ENCODE results near the gene SLC6A1.

SLC6A1 gene

DNA sequence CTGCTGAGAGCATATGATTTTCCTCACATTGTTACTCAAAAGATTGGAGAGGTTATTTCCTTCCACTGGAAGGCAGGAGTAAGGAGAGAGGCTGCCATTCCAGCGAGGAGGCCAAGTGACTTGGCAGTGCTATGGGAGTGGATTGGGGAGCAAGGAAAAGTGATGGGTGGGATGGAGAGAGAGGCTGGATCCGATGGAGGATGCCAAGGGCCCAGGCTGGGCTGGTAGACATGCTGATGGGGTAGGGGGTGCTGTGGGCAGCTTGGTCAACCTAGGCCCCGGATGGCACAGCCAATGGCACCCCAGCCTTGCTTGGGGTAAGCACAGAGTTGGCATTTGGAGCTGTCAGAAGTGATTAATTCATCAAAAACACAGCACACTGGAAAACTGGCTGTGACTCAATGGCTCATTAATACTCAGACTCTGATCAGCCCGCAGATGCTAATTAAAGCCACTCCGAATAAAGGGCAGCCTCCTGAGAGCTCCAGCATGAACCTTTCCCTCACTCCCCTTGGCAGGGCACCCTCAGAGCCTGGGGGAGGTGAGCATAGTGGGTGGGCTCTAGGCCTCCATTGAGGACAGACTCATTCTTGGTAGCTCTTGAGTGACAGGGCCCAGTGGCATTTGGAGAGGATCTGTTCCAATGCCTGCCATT lies 22.1 kb upstream of the SLC6A1 start:
- Histone ChIP-seq H3K4me3 (ENCODE audit: low read length in 2 of 2) (no peak overlapping the region), H3K36me3 (ENCODE audit: control insufficient read depth in 2 of 2, insufficient read depth in 2 of 2, low read length in 2 of 2) (no peaks in the 10 kb centered on the region), H3K27me3 (ENCODE audit: control insufficient read depth in 2 of 2, insufficient read depth in 2 of 2, low read length in 2 of 2) (peaks cover 0 to 4% of the 10 kb centered on the region in 2 donors), H3K9me3 (ENCODE audit: control insufficient read depth in 2 of 2, low read length in 2 of 2) (no peaks in the 10 kb centered on the region), H3K27ac (ENCODE audit: low read depth in 2 of 2, low read length in 2 of 2) (no peak overlapping the region), H3K9ac (ENCODE audit: low read depth in 1 of 2, low read length in 2 of 2) (no peak overlapping the region), H3K4me1 (ENCODE audit: control insufficient read depth in 2 of 2, insufficient read depth in 2 of 2, low read length in 2 of 2) (no peaks in the 10 kb centered on the region)

GRCh38 chr3:10972072-10972782 lies 20.3 kb upstream of the SLC6A1 start:
- Histone ChIP-seq H3K27ac (ENCODE audit: low read depth in 2 of 2, low read length in 2 of 2) (no peak overlapping the region), H3K4me1 (ENCODE audit: control insufficient read depth in 2 of 2, insufficient read depth in 2 of 2, low read length in 2 of 2) (no peaks in the 10 kb centered on the region), H3K27me3 (ENCODE audit: control insufficient read depth in 2 of 2, insufficient read depth in 2 of 2, low read length in 2 of 2) (peaks cover 0 to 4% of the 10 kb centered on the region in 2 donors)

GRCh38 chr3:10973046-10973595 lies 19.4 kb upstream of the SLC6A1 start:
- no peak overlapping the region for H3K9ac ChIP-seq (ENCODE audit: low read depth in 1 of 2, low read length in 2 of 2)
- H3K27ac ChIP-seq (ENCODE audit: low read depth in 2 of 2, low read length in 2 of 2): no peak overlapping the region
- H3K4me3 ChIP-seq (ENCODE audit: low read length in 2 of 2): no peak overlapping the region
- no peaks in the 10 kb centered on the region for H3K4me1 ChIP-seq (ENCODE audit: control insufficient read depth in 2 of 2, insufficient read depth in 2 of 2, low read length in 2 of 2)
- no peaks in the 10 kb centered on the region for H3K36me3 ChIP-seq (ENCODE audit: control insufficient read depth in 2 of 2, insufficient read depth in 2 of 2, low read length in 2 of 2)
- no peaks in the 10 kb centered on the region for H3K9me3 ChIP-seq (ENCODE audit: control insufficient read depth in 2 of 2, low read length in 2 of 2)
- peaks cover 0 to 4% of the 10 kb centered on the region in 2 donors for H3K27me3 ChIP-seq (ENCODE audit: control insufficient read depth in 2 of 2, insufficient read depth in 2 of 2, low read length in 2 of 2)

More at GRCh38 chr3:10972072-10972782, 20.3 kb upstream of the SLC6A1 start:
- no peaks in the 10 kb centered on the region for H3K9me3 ChIP-seq (ENCODE audit: control insufficient read depth in 2 of 2, low read length in 2 of 2)
- no peaks in the 10 kb centered on the region for H3K36me3 ChIP-seq (ENCODE audit: control insufficient read depth in 2 of 2, insufficient read depth in 2 of 2, low read length in 2 of 2)
- no peak overlapping the region for H3K4me3 ChIP-seq (ENCODE audit: low read length in 2 of 2)
- H3K9ac ChIP-seq (ENCODE audit: low read depth in 1 of 2, low read length in 2 of 2): no peak overlapping the region

DNA sequence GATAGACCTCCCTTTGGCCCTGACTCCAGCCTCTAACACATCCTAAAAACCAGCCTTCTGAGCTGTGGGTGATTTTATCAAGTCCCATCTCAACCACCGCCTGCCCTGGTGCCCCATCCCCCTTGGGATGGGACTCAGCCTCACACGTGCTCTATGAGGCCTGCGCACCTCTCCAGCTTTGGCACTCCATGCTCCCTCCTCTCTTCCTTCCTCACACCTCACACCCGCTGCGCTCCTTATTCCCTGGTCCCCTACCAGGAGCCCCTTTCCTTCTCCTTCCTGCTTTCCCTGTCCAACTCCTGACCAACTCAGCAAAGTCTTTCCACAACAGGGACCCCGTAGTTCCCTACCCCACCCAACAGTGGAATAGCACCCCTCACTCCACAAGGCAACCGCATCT lies 18.4 kb upstream of the SLC6A1 start:
- Histone ChIP-seq H3K27ac (ENCODE audit: low read depth in 2 of 2, low read length in 2 of 2) (no peak overlapping the region), H3K9me3 (ENCODE audit: control insufficient read depth in 2 of 2, low read length in 2 of 2) (no peaks in the 10 kb centered on the region), H3K4me1 (ENCODE audit: control insufficient read depth in 2 of 2, insufficient read depth in 2 of 2, low read length in 2 of 2) (no peaks in the 10 kb centered on the region), H3K36me3 (ENCODE audit: control insufficient read depth in 2 of 2, insufficient read depth in 2 of 2, low read length in 2 of 2) (no peaks in the 10 kb centered on the region), H3K4me3 (ENCODE audit: low read length in 2 of 2) (no peak overlapping the region), H3K9ac (ENCODE audit: low read depth in 1 of 2, low read length in 2 of 2) (no peak overlapping the region), H3K27me3 (ENCODE audit: control insufficient read depth in 2 of 2, insufficient read depth in 2 of 2, low read length in 2 of 2) (peaks cover 0 to 4% of the 10 kb centered on the region in 2 donors)

- no peaks in the 10 kb centered on the region for H3K4me1 ChIP-seq (ENCODE audit: control insufficient read depth in 2 of 2, insufficient read depth in 2 of 2, low read length in 2 of 2)
- no peak overlapping the region for H3K9ac ChIP-seq (ENCODE audit: low read depth in 1 of 2, low read length in 2 of 2)
- H3K27me3 ChIP-seq (ENCODE audit: control insufficient read depth in 2 of 2, insufficient read depth in 2 of 2, low read length in 2 of 2): peaks cover 2 to 4% of the 10 kb centered on the region in 2 donors
- no peaks in the 10 kb centered on the region for H3K36me3 ChIP-seq (ENCODE audit: control insufficient read depth in 2 of 2, insufficient read depth in 2 of 2, low read length in 2 of 2)
- no peak overlapping the region for H3K4me3 ChIP-seq (ENCODE audit: low read length in 2 of 2)
- no peaks in the 10 kb centered on the region for H3K9me3 ChIP-seq (ENCODE audit: control insufficient read depth in 2 of 2, low read length in 2 of 2)
- H3K27ac ChIP-seq (ENCODE audit: low read depth in 2 of 2, low read length in 2 of 2): no peak overlapping the region
These were observed 17.7 kb upstream of the SLC6A1 start for GRCh38 chr3:10974746-10975375.

- Histone ChIP-seq H3K36me3 (ENCODE audit: control insufficient read depth in 2 of 2, insufficient read depth in 2 of 2, low read length in 2 of 2) (no peaks in the 10 kb centered on the region), H3K27ac (ENCODE audit: low read depth in 2 of 2, low read length in 2 of 2) (no peak overlapping the region), H3K4me1 (ENCODE audit: control insufficient read depth in 2 of 2, insufficient read depth in 2 of 2, low read length in 2 of 2) (no peaks in the 10 kb centered on the region), H3K9me3 (ENCODE audit: control insufficient read depth in 2 of 2, low read length in 2 of 2) (no peaks in the 10 kb centered on the region), H3K9ac (ENCODE audit: low read depth in 1 of 2, low read length in 2 of 2) (no peak overlapping the region), H3K27me3 (ENCODE audit: control insufficient read depth in 2 of 2, insufficient read depth in 2 of 2, low read length in 2 of 2) (peaks cover 2 to 4% of the 10 kb centered on the region in 2 donors), H3K4me3 (ENCODE audit: low read length in 2 of 2) (no peak overlapping the region)
These were observed 16.8 kb upstream of the SLC6A1 start for GRCh38 chr3:10975695-10976234.

- Histone ChIP-seq H3K4me3 (ENCODE audit: low read length in 2 of 2) (no peak overlapping the region), H3K27ac (ENCODE audit: low read depth in 2 of 2, low read length in 2 of 2) (no peak overlapping the region), H3K9me3 (ENCODE audit: control insufficient read depth in 2 of 2, low read length in 2 of 2) (no peaks in the 10 kb centered on the region), H3K27me3 (ENCODE audit: control insufficient read depth in 2 of 2, insufficient read depth in 2 of 2, low read length in 2 of 2) (peaks cover 4 to 5% of the 10 kb centered on the region in 2 donors), H3K9ac (ENCODE audit: low read depth in 1 of 2, low read length in 2 of 2) (no peak overlapping the region), H3K4me1 (ENCODE audit: control insufficient read depth in 2 of 2, insufficient read depth in 2 of 2, low read length in 2 of 2) (no peaks in the 10 kb centered on the region), H3K36me3 (ENCODE audit: control insufficient read depth in 2 of 2, insufficient read depth in 2 of 2, low read length in 2 of 2) (no peaks in the 10 kb centered on the region)
These were observed 15.8 kb upstream of the SLC6A1 start for GRCh38 chr3:10976770-10977169.

GRCh38 chr3:10977892-10978510 lies 14.5 kb upstream of the SLC6A1 start:
- H3K9me3 ChIP-seq (ENCODE audit: control insufficient read depth in 2 of 2, low read length in 2 of 2): no peaks in the 10 kb centered on the region
- peaks cover 0 to 6% of the 10 kb centered on the region in 2 donors for H3K27me3 ChIP-seq (ENCODE audit: control insufficient read depth in 2 of 2, insufficient read depth in 2 of 2, low read length in 2 of 2)
- no peaks in the 10 kb centered on the region for H3K4me1 ChIP-seq (ENCODE audit: control insufficient read depth in 2 of 2, insufficient read depth in 2 of 2, low read length in 2 of 2)
- no peak overlapping the region for H3K27ac ChIP-seq (ENCODE audit: low read depth in 2 of 2, low read length in 2 of 2)
- H3K4me3 ChIP-seq (ENCODE audit: low read length in 2 of 2): no peak overlapping the region
- H3K9ac ChIP-seq (ENCODE audit: low read depth in 1 of 2, low read length in 2 of 2): no peak overlapping the region
- H3K36me3 ChIP-seq (ENCODE audit: control insufficient read depth in 2 of 2, insufficient read depth in 2 of 2, low read length in 2 of 2): no peaks in the 10 kb centered on the region

- no peak overlapping the region for H3K4me3 ChIP-seq (ENCODE audit: low read length in 2 of 2)
- H3K27ac ChIP-seq (ENCODE audit: low read depth in 2 of 2, low read length in 2 of 2): no peak overlapping the region
- no peaks in the 10 kb centered on the region for H3K9me3 ChIP-seq (ENCODE audit: control insufficient read depth in 2 of 2, low read length in 2 of 2)
- H3K9ac ChIP-seq (ENCODE audit: low read depth in 1 of 2, low read length in 2 of 2): no peak overlapping the region
- H3K27me3 ChIP-seq (ENCODE audit: control insufficient read depth in 2 of 2, insufficient read depth in 2 of 2, low read length in 2 of 2): peaks cover 0 to 6% of the 10 kb centered on the region in 2 donors
- no peaks in the 10 kb centered on the region for H3K36me3 ChIP-seq (ENCODE audit: control insufficient read depth in 2 of 2, insufficient read depth in 2 of 2, low read length in 2 of 2)
- no peaks in the 10 kb centered on the region for H3K4me1 ChIP-seq (ENCODE audit: control insufficient read depth in 2 of 2, insufficient read depth in 2 of 2, low read length in 2 of 2)
These were observed 13.6 kb upstream of the SLC6A1 start for GRCh38 chr3:10978956-10979355.
